OCI-LY1 (cell line): ENCODE measurements around the gene NOM1.

ENCODE experiments used
- H2AFZ ChIP-seq: fragments of 200-600 bp; sonication (generic), shearing (Covaris generic); 2 replicates; pipeline ENCODE4 v1.6.0; 2014; ENCODE audit warnings: antibody characterized with exemption, mild to moderate bottlenecking, low read length
- H3F3A ChIP-seq: fragments of 200-600 bp; sonication (generic), shearing (Covaris generic); 2 replicates; pipeline ENCODE4 v1.6.0; 2014; ENCODE audit warnings: mild to moderate bottlenecking, antibody characterized with exemption, low read length, moderate library complexity; ENCODE audit not compliant: insufficient read depth
- H3K27ac ChIP-seq: fragments of 200-600 bp; sonication (generic); 2 replicates; pipeline ENCODE4 v1.5.1; 2014; ENCODE audit warnings: low read length, mixed run types, mild to moderate bottlenecking, low read depth; ENCODE audit not compliant: poor library complexity, severe bottlenecking
- H3K27me3 ChIP-seq: fragments of 200-600 bp; sonication (generic); 2 replicates; pipeline ENCODE4 v1.6.0; 2014; ENCODE audit warnings: antibody characterized with exemption, mild to moderate bottlenecking, low read length, moderate library complexity; ENCODE audit not compliant: insufficient read depth
- H3K36me3 ChIP-seq: fragments of 200-600 bp; sonication (generic); 2 replicates; pipeline ENCODE4 v1.6.1; 2014; ENCODE audit warnings: mild to moderate bottlenecking, antibody characterized with exemption, low read length, moderate library complexity, mixed read lengths; ENCODE audit not compliant: insufficient read depth
- H3K4me1 ChIP-seq: fragments of 200-600 bp; sonication (generic); 2 replicates; pipeline ENCODE4 v1.5.1; 2014; ENCODE audit warnings: mild to moderate bottlenecking, low read length, moderate library complexity; ENCODE audit not compliant: insufficient read depth, severe bottlenecking
- H3K4me2 ChIP-seq: fragments of 200-600 bp; sonication (generic), shearing (Covaris generic); 2 replicates; pipeline ENCODE4 v1.6.1; 2014; ENCODE audit warnings: low read length
- H3K4me3 ChIP-seq: fragments of 200-600 bp; sonication (generic); 2 replicates; pipeline ENCODE4 v1.5.1; 2014; ENCODE audit warnings: low read length, low read depth, mild to moderate bottlenecking, mixed read lengths; ENCODE audit not compliant: poor library complexity, severe bottlenecking
- H3K79me2 ChIP-seq: fragments of 200-600 bp; shearing (Covaris generic); 2 replicates; pipeline ENCODE4 v1.6.1; 2016; ENCODE audit warnings: mixed run types, low read length, mixed read lengths; ENCODE audit not compliant: insufficient read depth
- H3K9ac ChIP-seq: fragments of 200-600 bp; sonication (generic), shearing (Covaris generic); 2 replicates; pipeline ENCODE4 v1.6.1; 2014; ENCODE audit warnings: mild to moderate bottlenecking, low read length, mixed read lengths
- H3K9me2 ChIP-seq: fragments of 200-600 bp; sonication (generic), shearing (Covaris generic); 2 replicates; pipeline ENCODE4 v1.6.1; 2014; ENCODE audit warnings: low read depth, mild to moderate bottlenecking, low read length, mixed read lengths
- H3K9me3 ChIP-seq: fragments of 200-600 bp; shearing (Covaris generic); 2 replicates; pipeline ENCODE4 v1.6.1; 2014; ENCODE audit warnings: low read length, mixed read lengths
- H4K20me1 ChIP-seq: fragments of 200-600 bp; sonication (generic), shearing (Covaris generic); 2 replicates; pipeline ENCODE4 v1.6.0; 2016; ENCODE audit warnings: mild to moderate bottlenecking, low read length; ENCODE audit not compliant: insufficient read depth
- EZH2 ChIP-seq: fragments of 200-600 bp; sonication (generic), shearing (Covaris generic); IDR thresholded peaks from 2 replicates; pipeline ENCODE4 v1.8.0; 2017; ENCODE audit warnings: borderline replicate concordance, mixed run types, mild to moderate bottlenecking, antibody characterized with exemption, low read length, moderate library complexity, mixed read lengths
- TF ChIP-seq, protein P1 (sequence below): fragments of 200-600 bp; sonication (generic), shearing (Covaris generic); IDR thresholded peaks from 2 replicates; pipeline ENCODE4 v1.5.1; 2017; ENCODE audit warnings: mild to moderate bottlenecking, antibody characterized with exemption, low read length, moderate library complexity, mixed read lengths

The NOM1 gene

DNA sequence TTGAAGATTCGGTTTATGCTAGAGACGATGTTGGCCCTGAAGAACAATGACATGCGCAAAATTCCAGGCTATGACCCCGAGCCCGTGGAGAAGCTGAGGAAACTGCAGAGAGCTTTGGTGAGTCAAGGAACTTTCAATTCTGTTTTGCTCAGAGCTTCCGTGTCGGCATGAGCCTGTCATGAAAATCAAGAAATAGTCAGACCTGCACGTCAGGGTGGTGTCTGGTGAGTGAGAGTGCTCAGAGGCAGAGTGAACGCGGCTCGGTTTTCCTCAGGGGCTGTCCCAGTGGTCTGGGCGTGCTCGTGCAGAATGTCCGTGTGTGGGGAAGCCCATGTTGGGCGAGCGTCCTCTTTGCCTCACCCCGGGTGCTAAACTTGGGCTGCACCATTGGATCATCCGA, 12.6 kb downstream of the NOM1 start:
- Histone ChIP-seq H3K9ac (no peak overlapping the region), H4K20me1 (no peaks in the 10 kb centered on the region), H3K27ac (no peak overlapping the region), H3K27me3 (no peaks in the 10 kb centered on the region), H3K4me2 (no peak overlapping the region), H3K79me2 (no peaks in the 10 kb centered on the region), H3K36me3 (peaks cover 95% of the 10 kb centered on the region), H3K4me1 (no peaks in the 10 kb centered on the region), H3K9me2 (no peaks in the 10 kb centered on the region), H2AFZ (no peak overlapping the region), H3K9me3 (no peaks in the 10 kb centered on the region), H3K4me3 (no peak overlapping the region), H3F3A (no peaks in the 10 kb centered on the region)
- TF ChIP-seq, protein P1, sequence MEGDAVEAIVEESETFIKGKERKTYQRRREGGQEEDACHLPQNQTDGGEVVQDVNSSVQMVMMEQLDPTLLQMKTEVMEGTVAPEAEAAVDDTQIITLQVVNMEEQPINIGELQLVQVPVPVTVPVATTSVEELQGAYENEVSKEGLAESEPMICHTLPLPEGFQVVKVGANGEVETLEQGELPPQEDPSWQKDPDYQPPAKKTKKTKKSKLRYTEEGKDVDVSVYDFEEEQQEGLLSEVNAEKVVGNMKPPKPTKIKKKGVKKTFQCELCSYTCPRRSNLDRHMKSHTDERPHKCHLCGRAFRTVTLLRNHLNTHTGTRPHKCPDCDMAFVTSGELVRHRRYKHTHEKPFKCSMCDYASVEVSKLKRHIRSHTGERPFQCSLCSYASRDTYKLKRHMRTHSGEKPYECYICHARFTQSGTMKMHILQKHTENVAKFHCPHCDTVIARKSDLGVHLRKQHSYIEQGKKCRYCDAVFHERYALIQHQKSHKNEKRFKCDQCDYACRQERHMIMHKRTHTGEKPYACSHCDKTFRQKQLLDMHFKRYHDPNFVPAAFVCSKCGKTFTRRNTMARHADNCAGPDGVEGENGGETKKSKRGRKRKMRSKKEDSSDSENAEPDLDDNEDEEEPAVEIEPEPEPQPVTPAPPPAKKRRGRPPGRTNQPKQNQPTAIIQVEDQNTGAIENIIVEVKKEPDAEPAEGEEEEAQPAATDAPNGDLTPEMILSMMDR = no peak
- TF ChIP-seq EZH2 = no peak

DNA sequence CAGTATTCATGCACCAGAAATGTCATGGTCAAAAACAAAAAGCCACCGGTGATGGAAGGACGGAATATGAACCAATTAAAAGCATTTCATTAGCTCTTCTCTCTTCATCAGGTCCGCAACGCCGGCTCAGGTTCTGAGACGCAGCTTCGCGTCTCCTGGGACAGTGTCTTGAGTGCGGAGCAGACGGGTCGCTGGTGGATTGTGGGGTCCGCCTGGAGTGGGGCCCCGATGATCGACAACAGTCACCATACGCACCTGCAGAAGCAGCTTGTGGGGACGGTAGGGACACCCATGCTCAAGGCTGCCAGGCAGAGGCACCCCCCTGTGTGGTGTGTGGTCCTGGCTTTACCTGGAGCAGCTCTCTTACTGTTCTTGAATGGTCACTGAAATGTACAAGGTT, 13.4 kb downstream of the NOM1 start:
- Histone ChIP-seq H3K4me3 (no peak overlapping the region), H3K4me1 (no peaks in the 10 kb centered on the region), H3K36me3 (peaks cover 97% of the 10 kb centered on the region), H4K20me1 (no peaks in the 10 kb centered on the region), H3K27ac (no peak overlapping the region), H2AFZ (no peak overlapping the region), H3K9me3 (no peaks in the 10 kb centered on the region), H3K4me2 (no peak overlapping the region), H3K9ac (no peak overlapping the region), H3F3A (no peaks in the 10 kb centered on the region), H3K79me2 (no peaks in the 10 kb centered on the region), H3K27me3 (no peaks in the 10 kb centered on the region), H3K9me2 (no peaks in the 10 kb centered on the region)
- TF ChIP-seq EZH2 = no peak
- TF ChIP-seq, protein P1 = no peak

DNA sequence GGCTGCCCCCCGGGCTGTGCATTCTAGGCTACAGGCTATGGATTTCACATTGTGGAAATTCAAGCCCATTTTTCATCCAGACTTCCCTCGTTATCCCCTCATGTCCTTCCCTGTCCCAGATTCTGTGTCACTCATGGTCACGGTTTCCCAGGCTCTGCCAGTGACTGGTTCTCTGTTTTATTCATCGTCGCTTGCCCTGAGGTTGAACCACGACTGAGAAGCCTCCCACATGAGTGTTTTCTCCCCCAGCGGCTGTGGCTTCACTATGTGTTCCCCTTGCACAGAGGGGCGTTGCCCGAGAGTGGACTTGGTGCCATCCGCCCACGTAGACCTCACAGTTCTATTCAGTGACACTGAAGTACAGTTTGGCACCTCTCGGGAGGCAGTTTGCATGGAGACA, 14.0 kb downstream of the NOM1 start:
- Histone ChIP-seq H3K79me2 (no peaks in the 10 kb centered on the region), H3K36me3 (peaks cover 97% of the 10 kb centered on the region), H2AFZ (no peak overlapping the region), H4K20me1 (no peaks in the 10 kb centered on the region), H3K9me3 (no peaks in the 10 kb centered on the region), H3K9me2 (no peaks in the 10 kb centered on the region), H3K27ac (no peak overlapping the region), H3K4me3 (no peak overlapping the region), H3K9ac (no peak overlapping the region), H3K4me2 (no peak overlapping the region), H3F3A (no peaks in the 10 kb centered on the region), H3K4me1 (no peaks in the 10 kb centered on the region), H3K27me3 (no peaks in the 10 kb centered on the region)
- TF ChIP-seq, protein P1 = no peak
- TF ChIP-seq EZH2 = no peak
